GM21526 (cell line): ENCODE data around the gene GYG2.
A peak's percentile ranks its signal among the peaks of the same experiment; 100 is the strongest.
"Not testable (repeated sequence)": the region's sequence is repeated elsewhere in the genome, so short reads cannot be mapped to it uniquely, and the experiment has no call there.

Experiments used
- ATAC-seq: cut with Tn5 transposase; IDR thresholded peaks from one replicate; pipeline ENCODE4 v1.9.1; 2021; ENCODE audit warnings: moderate library complexity; ENCODE audit not compliant: unreplicated experiment, low FRiP score

Gene GYG2

DNA sequence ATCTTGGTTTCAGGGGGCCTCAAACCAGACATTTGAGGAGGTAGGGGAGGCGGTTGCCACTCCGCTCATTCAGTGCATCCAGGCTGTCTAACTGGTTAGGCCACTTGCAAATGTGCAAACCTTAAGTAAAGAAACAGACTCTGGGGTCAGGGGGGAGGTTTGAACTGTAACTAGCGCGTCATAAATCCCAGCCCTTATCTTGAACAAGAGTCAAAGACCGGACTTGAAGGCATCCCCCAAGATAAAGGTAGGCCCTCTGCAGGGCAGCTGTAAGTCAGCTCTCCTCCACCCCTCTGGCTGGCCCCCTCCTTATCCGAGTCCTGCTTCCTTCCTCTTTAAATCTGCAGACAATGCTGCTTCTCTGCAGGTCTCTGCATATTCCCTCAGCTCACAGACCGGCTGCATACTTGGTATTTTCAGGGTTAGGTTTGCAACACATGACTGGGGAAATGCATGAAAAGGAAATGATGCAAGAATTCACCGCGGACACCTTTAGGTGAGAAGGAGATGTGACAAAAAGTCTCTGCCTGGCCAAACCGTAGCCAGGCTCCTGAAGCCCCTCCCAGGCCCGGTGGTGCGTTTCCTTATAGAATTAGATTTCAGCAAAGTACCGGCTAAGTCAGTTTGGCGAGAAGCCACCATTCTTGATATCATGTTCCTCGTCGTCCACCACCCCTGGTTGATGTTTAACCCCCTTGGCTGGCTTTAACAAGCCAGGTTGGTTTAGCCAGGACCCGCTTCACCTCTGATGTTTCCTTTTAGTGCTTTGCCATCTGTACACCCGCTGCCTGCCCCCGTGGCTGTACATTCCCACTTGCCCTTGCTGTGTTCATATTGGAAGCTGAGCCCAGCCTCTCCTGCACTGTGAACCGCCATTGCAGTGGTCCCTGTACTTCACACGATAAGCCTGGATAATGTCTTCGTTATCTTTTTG is 69.2 kb downstream of the GYG2 start:
- not testable (repeated sequence) for ATAC-seq

DNA sequence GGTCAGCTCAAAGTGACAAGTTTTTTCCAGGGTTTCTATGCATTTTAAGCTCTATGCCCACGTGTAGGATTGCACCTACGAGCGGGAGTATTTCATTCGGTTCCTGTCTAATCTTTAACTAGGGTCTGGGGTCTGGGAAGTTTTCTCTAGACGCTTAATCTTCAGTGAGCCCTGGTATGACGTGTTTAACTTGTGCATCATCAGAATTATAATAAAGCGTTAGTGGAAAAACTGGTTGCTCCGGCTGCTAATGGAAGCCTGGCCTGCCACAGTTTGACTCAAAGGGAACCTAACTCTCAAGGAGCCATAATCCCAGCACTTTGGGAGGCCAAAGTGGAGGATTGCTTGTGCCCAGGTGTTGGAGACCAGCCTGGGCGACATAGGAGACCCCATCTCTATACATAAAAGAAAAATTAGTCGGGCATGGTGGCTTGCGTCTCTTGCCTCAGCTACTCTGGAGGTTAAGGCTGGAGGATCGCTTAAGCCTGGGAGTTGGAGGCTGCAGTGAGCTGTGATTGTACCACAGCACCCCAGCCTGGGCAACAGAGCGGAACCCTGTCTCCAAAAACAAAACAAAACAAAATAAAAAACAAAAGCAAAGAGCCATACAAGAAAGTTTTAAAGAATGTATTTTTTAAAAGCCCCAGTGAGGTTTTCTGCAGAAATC is 70.2 kb downstream of the GYG2 start:
- ATAC-seq: no peak

DNA sequence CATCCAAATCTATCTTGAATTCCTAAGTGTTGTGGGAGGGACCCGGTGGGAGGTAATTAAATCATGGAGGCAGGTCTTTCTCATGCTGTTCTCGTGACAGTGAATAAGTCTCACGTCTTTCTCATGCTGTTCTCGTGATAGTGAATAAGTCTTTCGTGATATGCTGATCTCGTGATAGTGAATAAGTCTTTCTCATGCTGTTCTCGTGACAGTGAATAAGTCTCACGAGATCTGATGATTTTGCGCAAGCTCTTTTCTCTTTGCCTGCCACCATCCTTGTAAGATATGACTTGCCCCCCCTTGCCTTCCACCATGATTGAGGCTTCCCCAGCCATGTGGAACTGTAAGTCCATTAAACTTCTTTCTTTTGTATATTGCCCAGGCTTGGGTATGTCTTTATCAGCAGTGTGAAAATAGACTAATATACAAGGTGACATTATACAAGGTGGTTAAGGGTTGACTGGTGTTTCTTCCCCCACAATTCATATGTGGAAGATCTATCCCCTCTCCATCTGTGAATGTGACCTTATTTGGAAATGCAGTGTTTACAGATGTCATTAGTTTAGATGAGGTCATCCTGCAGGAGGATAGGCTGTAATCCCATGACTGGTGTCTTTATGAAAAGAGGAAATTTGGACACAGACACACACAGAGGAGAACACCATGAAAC is 72.8 kb downstream of the GYG2 start:
- ATAC-seq: no peak

DNA sequence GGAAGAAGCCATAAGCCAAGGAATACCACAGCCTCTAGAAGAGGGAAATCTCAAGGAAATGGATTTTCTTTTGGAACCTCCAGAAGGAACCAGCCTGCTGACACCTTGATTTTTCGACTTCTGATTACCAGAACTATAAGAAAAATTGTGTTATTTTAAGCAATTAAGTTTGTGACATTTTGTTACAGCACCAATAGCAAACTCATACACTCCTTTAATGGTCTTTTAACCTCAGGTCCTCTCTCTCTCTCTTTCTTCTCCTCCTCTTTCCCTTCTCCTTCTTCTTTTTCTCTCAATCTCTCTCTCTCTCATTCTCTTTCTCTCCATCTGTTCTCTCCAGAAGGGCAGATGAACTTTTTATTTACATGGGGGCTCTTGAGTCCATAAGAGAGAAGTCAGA is 74.1 kb downstream of the GYG2 start:
- no peak for ATAC-seq

DNA sequence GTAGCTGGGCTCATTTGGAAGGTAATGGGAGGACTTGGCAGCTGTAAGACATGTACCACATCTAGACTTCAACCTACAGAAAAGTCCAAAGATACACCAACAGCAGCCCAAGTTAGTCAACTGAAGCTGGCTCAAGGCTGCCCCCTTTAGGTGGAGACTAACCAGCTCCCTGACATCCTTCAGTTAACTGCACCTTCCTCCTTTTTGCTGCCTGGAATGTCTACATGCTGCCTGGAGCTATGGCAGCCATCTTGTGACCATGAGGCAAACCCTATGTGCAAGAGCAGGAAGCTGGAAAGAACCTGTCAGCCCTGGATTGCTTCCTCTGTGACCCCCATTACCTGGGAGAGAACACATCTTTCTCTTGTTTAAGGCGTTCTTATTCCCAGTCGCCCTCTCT is 74.6 kb downstream of the GYG2 start:
- ATAC-seq: no peak

DNA sequence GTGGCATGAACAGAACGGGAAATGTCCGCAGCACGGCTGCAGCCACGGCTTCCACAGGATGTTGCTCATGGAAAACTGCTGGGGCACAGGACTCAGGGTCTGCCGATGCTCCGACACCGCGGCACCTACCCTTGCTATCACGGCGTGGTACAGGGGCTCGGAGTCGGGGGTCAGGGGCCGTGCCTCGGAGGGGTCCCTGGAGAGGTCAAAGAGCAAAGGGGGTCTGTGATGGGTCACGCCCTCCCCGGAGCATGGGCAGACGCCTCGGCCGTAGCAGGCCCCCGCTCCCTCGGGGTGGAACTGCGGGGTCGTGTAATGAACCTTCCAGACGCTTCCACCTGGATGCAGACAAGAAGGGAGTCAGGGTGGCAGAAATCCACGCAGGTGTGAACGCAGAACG is 78.6 kb downstream of the GYG2 start:
- ATAC-seq: no peak

DNA sequence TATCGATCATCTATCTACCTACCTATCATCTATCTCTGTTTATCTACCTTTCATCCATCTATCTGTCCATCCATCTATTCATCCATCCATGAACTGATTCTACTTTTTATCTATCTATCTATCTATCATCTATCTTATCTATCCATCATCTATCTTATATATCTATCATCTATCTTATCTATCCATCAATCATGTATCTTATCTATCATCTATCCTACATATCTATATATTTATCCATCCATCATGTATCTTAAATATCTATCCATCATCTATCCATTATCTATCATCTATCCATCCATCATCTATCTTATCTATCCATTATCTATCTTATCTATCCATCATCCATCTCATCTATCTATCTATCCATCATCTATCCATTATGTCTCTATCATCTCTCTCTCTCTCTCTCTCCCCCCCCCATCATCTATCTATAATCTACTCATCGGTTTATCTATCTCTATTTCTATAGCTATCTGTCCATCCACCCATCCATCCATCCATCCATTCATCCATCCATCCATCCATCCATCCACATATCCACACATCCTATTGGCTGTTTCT is 79.5 kb downstream of the GYG2 start:
- ATAC-seq: no peak

DNA sequence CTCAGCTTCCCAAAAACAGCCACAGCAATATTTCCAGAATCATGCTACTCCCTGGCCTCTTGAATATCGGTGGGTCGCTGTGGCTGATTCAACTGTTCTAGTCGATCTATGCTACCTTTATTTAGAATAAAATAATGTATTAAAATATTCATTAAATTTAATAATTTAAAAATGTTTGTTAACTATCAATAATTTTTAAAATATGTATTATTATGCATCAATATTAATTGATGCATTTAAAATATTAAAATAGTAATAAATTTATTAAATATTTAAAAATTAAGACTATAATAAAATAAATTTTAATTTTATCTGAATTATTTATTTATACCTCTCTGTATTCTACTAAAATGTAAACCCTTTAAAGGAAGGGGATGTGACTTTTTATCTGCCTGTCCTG is 81.4 kb downstream of the GYG2 start:
- ATAC-seq: no peak

DNA sequence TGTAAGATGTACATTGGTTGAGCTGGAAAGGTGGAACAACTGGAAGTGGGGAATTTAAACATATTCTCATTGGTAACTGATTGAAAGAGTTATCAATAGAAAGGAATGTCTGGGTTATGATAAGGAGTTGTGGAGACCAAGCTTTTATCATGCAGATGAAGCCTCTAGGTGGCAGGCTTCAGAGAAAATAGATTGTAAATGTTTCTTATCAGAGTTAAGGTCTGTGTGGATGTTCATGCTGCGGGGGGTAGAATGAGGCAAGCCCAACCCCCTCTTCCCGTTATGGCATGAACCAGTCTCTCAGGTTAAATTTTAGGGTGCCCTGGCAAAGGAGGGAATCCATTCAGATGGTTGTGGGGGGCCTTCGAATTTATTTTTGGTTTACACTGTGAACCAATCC is 84.4 kb downstream of the GYG2 start:
- ATAC-seq: no peak

DNA sequence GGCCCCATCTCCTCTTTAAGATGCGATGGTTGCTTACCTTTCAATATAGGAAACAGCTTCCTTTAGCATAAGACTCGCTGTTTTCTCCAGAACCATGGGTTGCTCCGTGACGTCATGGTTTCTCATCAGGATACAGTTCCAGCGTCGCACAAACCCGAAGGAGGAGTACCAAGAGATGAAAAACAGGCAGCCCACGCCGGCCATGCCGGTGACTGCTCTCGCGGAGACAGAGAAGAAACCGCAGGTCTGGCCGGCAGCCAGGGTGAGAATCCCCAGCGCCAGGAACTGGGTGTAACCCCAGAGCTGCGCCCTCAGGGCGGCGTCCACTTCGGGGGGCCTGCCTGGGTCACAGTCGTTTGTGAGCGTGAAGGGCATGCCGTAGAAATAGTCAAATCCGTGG is 89.0 kb downstream of the GYG2 start:
- no peak for ATAC-seq

DNA sequence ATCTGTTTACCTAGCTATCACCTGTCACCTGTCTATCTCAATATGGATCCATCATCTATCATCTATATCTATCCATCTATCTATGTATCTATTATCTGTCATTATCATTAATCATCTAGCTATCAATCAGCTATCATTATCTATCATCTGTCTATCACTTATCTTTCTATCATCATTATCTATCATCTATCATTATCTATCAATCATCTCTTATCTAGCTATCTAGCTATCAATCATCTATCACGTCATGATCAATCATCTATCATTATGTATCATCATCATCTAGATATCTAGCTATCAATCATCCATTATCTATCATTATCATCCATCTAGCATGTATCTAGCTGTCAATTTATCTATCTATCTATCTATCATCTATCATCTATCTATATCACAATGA is 92.5 kb downstream of the GYG2 start:
- ATAC-seq: no peak

DNA sequence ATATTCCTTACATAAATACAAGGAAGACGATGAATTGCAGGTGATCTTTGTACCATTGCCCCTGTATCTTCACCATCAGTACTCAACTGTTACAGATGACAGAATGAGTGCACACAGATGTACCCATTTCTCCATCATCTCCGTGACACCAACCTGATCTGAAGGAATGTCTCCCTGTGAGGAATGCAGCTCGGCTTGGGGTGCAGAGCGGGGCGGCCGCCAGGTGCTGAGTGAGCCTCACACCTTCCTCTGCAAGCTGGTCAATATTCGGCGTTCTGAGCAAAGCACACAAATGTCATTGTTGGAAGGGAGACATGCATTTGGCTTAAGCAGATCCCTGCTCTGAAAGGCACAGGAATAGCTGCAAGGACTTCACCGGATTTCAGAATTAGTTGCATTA is 93.0 kb downstream of the GYG2 start:
- no peak for ATAC-seq

DNA sequence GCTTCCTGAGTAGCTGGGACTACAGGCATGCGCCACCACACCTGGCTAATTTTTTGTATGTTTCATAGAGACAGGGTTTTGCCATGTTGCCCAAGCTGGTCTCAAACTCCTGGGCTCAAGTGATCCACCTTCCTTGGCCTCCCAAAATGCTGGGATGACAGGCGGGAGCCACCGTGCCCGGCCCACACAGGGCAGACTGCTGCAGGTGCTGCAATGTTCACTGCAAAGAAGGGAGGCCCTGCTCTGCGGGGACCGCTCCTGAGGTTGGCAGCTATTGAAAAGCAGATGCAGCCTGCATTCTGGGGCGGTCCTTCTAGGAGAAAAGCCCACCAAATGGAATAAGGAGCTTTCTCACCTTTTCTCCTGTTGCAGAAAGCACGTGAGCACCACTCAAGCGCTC is 95.4 kb downstream of the GYG2 start:
- no peak for ATAC-seq

DNA sequence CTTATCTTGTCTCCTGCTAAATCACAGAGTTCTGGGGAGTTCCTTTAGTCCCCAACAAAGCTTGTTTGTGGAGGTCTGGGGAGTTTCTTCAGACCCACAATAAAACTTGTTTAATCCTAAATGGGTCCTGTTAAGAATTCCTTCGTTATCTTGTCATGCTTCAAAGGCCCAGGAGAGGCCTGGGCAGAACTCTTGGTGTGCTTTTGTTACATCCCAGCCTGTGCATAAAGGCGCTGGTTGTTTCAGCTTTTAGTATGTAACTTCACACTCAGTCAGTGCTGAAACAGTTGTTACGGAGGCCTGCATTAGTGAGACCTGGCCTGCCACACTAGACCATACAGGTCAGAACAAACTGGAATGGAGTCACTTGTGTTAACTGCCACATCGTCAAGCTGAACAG is 97.5 kb downstream of the GYG2 start:
- not testable (repeated sequence) for ATAC-seq

DNA sequence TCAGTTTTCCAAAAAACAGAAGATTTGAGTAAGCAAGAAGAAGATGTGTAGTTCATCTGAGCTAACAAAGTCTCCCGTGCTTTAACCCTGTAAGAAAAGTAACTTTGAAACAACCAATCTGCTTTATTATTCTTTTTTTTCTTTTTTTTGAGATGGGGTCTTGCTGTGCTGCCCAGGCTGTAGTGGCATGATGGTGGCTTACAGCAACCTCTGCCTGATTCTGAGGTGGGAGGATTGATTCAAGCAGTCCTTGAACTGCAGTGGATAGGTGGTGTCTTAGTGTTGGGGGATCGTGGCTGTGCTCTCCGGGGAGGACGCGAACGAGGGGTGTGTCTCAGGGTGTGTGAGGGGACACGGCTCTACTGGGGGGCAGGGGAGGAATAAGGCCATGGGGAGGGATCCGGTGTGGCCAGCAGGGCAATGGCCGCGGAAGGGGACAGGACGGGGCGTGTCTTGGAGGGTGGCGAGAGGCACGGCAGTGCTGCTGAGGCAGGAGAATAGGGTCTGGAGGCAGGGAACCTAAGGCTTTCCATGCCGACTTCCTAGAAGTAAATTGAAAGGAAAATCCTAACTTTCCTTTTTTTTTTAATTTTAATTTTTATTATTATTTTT is 98.0 kb downstream of the GYG2 start:
- no peak for ATAC-seq

DNA sequence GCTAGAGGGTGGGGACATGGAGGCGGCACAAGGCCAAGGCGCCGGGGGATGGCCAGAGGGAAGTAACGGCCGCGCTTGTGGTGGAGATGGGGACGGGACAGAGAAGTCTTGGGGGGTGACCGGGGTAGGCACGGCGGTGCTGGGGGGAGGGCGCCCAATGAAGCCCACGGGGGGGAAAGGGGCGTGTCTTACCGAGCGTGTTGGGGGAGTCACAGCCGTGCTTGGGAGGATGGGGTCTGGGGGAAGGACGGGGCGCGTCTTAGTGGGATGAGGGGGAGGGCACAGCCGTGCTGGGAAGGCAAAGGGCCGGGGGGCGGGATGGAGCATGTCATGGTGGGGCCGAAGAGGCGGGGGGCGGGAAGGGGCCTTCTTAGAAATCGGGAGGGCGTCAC is 99.5 kb downstream of the GYG2 start:
- no peak for ATAC-seq

DNA sequence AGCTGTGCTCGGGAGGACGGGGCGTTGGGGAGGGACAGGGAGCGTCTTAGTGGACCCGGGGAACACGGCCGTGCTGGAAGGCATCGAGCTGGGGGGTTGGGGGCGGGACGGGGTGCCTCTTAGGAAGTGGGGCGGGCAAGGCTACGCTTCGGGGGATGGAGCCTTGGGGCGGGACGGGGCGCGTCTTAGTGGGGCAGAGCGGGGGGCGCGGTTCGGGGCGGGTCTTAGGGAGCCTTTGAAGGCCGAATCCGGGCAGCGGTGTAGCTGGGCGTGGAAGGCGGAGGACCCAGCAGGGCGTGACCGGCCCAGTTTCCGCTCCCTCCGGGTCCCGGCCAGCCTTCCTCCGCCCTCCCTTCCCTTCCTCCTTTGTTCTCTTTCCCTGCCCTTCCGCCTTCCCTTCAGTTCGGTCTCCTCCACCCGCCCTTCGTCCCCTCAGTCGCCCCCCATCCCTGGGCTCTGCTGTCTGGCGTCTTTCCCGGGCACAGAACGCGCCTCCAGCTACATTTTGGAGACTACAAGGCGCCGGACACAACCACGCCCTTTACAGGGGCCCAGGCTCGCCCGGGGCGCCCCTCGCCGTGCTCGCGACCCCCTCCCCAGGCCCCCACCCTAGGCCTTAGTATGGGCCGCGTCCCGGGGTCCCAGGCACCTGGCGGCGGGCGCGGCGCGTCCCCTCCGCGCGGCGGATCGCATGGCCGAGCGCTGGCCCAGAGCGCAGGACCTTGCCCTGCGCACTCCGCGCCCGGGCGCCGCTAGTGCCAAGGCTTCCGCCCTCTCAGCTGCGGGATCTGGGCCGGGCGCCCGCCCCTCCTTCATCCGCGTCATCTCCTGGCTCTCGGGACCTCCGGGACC is 100.1 kb downstream of the GYG2 start, which contains the start of gene ARSD:
TSS of gene ARSD (minus strand) at position 757 of the 852 bp plus-strand sequence. CDS start at position 693, 64 bp downstream.
- peak; percentile 93 for ATAC-seq

DNA sequence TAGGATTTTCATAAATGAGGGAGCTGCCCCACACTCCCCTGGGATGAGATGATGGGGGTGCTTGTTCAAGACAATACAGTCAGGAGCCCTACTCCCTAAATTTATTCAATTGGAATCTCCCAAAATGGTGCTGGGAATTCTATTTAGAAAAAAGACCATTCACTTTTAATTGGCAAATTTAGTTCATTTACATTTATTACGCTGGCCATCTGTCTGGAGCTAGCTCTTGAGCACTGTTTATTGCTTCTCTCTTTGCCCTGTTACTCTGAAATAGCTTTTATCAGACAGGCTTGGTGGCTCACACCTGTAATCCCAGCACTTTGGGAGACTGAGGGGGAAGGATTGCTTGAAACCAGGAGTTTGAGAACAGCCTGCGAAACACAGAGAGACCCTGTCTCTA is 102.4 kb downstream of the GYG2 start:
- ATAC-seq: no peak

DNA sequence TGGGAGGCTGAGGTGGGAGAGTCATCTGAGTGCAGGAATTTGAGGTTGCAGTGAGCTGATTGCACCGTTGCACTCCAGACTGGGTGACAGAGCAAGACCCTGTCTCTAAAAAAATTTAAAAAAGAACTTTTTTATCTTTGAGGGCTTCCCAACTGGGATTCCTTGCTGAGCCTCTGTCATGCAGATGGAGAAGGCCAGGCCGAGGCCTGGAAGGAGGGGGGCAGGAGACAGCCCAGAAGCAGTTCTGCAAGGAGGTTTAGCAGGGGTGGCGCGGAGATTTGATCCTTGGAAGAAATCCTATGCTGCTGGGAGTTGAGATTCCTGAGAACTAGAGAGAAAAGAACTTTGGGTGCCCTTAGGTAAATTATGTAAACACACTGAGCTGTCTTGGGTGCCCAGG is 102.9 kb downstream of the GYG2 start:
- ATAC-seq: no peak
